NCI-H187 treated with DMSO at 0.1 percent for 48 hours (cell line): Measurements from ENCODE around the gene PFKL.
"Not testable (repeated sequence)": the region's sequence is repeated elsewhere in the genome, so short reads cannot be mapped to it uniquely, and the experiment has no call there.

Source experiments
- DNase-seq: peaks from one replicate; lab custom pipeline; 2025; lab: John Stamatoyannopoulos, UW

PFKL gene

DNA sequence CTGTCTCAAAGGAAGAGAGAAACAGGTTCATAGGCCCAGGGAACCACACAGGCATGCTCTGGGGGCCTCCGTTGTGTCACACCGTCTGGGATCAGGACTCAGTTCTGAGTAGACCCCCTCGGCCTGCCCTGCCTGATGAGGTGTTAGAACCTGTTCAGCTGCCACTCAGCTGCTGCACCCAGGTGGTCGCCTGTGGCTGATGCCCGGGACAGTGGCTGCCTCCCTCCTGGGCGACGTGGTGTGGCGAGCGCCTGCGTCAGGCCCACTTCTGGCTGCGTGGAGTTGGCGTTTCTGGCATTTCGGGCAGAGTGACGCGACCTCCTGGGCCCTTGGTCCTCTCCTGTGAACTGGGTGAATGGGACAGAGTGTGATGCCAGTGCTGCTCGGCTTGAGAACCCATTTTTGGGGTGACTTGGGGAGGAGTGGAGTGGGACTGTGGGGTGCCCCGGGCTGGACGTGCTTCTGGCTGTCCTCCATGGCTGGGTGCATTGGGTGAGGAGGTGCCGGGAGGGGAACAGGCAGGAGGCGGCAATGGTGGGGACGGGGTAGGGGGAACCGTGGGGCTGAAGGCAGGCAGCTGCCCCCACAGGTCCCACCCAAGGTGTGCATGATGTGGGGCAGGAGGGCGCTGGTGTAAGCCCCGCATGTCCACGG lies 28.5 kb downstream of the PFKL start:
- no peak for DNase-seq

- DNase-seq: no peak
Measured at GRCh38 chr21:44329086-44329889, 29.4 kb downstream of the PFKL start.

- DNase-seq: no peak
Measured at GRCh38 chr21:44329971-44330681, 30.3 kb downstream of the PFKL start.

DNA sequence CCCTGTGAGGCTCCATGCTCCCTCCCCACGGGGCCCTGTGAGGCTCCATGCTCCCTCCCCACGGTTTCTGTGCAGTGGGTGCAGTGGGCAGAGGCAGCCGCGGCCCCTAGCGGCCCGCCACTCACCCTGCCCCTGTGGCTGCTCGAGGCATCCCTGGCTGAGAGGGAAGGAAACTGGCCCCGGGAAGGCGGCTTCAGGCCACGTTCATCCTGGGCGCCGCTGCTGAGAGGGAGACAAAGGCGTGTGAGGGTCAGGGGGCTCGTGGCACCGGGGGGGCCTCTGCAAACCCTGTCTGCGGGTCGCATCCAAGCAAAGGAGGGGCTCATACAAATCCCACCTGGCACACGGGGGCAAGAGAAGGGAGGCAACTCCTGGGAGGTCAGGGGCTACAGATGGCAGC lies 30.8 kb downstream of the PFKL start:
- DNase-seq: no peak

DNA sequence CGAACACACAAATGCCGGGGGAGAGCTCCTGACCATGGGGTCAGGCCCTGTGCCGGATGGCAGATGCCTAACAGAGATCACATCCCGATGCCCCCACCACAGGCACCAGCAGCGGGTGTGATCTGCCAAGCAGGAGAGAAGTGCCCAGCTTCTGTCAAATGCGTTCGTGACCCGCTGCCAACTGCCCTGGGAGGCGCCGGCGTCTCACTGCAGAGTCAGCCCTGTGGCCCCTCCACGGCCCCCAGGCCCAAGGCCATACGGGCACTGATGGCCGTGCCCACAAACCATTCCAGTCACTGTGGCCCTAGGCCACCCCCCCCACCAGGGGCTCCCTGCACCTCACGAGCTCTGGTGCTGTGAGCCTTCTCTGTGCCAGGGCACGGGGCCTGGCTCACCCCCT lies 31.4 kb downstream of the PFKL start:
- no peak for DNase-seq

DNA sequence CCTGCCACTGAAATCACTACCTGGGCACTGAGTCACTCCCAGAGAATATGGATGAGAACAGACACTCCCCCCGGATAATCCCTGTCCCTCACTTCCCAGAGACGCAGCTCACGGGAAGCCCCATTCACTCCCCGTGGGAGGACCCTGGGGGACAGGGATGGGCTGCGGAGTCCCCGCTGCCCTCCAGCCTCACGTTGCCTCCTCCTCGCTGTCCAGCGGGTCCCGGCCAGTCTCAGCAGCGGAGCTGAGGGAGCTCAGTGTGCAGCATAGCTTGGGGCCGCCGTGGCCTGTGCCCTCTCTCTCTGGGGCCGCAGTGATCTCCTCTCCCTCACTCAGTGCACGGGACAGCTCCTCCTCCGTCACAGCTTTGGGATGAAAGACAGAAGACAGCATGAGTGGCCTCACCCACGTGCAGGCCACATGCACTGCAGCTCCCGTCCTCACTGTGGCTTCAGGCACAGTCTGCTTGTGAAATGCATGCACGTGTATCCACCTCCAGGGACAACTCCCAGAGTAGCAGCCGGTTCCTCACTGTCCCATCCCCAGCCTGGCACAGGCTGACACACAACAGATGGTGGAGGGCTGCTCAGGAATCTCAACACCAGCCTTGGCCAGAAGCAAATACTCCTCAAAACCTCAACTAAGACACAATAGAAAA lies 31.9 kb downstream of the PFKL start:
- no peak for DNase-seq

DNA sequence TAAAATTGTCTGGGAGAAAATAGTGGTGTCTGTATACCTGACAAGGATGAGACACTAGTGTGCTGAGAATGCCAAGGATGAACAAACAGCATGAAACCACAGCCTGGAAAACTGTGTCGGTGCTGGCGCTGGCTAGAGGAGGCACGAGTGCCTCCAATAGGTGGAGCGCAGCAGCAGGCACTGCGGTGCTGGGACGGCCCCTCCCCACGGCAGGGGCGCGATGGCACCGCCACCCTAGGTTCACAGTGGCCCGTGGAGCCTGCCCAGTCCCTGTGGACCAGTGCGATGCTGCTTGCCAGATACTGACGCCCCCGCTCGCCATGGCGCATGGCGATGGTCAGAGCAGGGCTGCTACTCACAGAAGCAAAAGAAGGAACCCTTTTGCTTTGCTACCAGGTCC lies 32.5 kb downstream of the PFKL start:
- no peak for DNase-seq

DNA sequence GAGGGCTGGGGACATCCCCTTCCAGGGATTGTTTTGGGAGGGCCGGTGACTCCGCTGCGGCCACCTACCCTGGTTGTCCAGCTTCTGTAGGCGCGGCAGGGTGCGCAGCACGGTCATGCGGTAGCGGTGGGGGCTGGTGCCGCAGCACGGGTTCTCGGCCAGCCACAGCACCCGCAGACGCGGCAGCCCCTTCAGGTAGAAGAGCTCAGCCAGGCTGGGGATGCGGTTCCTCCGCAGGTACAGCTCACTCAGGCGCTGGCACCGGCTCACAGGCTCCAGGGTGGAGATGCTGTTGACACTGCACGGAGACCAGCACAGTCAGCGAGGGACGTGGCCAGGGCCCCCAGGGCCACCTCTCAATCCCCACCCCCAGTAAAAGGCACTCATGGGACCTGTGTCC lies 33.1 kb downstream of the PFKL start:
- DNase-seq: no peak

GRCh38 chr21:44333509-44334328 lies 33.9 kb downstream of the PFKL start:
- no peak for DNase-seq

DNA sequence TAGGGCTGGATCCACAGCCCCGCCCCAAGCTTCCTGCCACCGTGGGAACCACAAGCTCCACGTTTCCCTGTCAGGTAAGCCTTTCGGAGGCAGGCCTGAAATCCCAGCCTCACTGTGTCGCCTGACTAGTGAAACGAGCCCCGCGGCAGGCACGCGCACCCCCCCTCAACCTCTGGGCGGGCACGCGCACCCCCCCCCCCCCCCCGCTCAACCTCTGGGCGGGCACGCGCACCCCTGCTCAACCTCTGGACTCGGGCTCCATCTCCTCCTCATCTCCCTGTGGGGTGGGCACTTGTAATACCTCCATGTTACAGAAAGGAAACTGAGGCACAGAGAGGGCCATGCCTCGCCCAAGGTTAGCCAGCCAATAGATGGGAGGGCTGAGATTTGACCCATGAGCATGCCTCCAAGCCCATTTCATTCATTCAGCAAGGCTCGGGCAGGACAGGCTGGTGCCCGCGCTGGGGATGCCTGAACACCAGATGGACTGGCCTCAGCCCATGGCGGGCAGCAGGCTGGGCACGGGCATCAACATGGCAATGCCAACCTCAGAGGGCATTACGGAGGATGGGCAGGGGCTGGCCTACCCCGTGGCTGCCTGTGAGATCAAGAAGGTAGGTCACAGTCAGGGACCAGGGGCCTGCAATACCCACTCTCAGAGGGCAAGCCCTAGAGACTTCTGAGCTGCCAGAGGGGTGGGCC lies 34.6 kb downstream of the PFKL start:
- no peak for DNase-seq

DNA sequence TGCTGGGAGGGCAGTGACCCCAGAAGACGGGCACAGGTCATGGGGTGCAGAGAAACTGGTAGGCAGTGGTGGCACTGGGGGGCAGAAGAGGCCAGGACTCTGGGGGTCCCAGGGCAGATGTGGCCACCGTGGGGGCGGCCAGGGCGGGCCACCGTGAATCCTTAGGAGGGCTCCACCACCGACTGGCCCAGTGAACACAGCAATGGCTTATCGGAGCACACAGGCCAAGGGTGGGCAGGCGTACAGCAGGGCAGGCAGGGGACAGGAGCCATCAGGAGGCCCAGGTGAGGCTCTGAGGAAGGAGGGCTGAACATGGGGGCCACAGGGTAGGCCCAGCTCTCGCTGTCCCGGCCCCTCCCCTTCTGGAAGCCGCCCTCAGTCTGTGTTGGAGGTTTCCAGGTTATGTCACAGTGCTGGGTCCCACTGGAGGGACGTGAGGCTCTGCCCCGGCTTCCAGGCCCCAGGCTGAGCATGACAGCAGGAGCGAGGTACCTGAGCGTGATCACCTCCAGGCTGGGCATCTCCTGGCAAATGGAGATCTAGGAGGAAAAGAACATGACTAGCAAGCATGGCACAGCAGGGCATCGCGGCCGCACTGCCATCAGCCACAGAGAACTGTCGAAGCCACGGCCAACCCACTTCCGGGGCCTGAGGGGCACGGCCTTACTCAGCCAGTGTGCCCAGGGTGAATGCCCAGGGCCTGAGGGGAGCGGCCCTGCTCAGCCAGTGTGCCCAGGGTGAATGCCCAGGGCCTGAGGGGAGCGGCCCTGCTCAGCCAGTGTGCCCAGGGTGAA lies 35.6 kb downstream of the PFKL start:
- DNase-seq: no peak

DNA sequence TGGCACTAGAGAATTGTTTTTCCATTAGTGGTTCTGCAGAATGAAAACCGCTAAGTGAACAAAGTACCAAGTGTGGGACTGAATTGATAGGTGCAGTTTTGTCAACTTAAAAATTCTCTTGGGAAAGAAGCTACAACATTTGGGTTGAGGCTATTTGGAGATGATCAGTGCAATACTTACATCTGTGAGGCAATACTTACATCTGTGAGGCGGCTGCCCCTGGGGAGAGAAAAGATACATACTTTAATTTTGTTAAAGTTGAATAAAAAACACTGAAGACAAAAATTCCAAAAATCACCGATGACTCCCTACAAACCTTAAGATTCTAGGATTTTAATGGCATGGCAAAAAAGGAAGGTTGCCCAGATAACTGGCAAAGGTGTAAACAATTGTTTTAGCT lies 37.6 kb downstream of the PFKL start:
- DNase-seq: no peak

GRCh38 chr21:44337941-44338895 lies 38.4 kb downstream of the PFKL start:
- no peak for DNase-seq

GRCh38 chr21:44338971-44339910 lies 39.4 kb downstream of the PFKL start, which contains the start of gene CFAP410:
CFAP410 (minus strand) TSS chr21:44339390; CDS start chr21:44339194, 196 bp downstream.
- peak; percentile 76 for DNase-seq

DNA sequence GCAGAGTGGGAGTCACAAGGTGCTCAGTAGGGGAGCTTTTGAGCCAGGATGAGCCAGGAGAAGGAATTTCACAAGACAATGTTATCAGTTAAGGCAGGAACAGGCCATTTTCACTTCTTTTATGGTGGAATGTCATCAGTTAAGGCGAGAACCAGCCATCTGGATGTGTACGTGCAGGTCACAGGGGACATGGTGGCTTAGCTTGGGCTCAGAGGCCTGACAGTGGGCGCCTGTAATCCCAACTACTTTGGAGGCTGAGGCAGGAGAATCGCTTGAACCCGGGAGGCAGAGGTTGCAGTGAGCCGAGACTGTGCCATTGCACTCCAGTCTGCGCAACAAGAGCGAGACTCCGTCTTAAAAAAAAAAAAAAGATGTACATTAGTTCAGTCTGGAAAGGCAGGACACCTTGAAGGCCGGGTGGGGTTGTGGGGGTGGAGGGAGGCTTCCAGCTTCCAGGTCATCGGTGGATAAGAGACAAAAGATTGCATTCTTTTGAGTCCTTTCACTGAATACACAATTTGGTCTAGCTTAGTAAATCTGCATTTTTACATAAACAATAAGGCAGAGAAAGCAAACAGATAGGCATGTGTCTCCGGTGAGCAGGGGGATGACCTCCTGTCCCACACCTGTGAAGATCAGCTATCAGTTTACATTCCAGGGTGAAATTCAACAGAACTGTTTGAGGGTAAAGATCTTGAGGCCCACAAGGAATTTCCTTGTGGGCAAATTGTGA lies 42.0 kb downstream of the PFKL start:
- DNase-seq: not testable (repeated sequence)

- DNase-seq: not testable (repeated sequence)
Measured at GRCh38 chr21:44342981-44343380, 43.1 kb downstream of the PFKL start.
